ENCODE measurements around the gene ABHD6.

Gene ABHD6

GRCh38 chr3:58307639-58308215, 70.1 kb downstream of the ABHD6 start:
- Histone ChIP-seq H3K4me2 (ENCODE audit: low read depth, low read length, poor library complexity, severe bottlenecking) (peak overlapping the region; percentile 74), H4K20me1 (ENCODE audit: low read depth, low read length) (peaks cover 10% of the 10 kb centered on the region; the same call in 1 of the 2 replicates), H3K9me2 (replicated peaks; ENCODE audit: insufficient read depth, low read length) (no peaks in the 10 kb centered on the region), H3K9ac (ENCODE audit: low read length) (peak overlapping the region; percentile 83), H2AFZ (ENCODE audit: low read depth, low read length, severe bottlenecking) (no peak overlapping the region), H3K9me3 (ENCODE audit: insufficient read depth, low read length) (no peaks in the 10 kb centered on the region), H3F3A (ENCODE audit: insufficient read depth) (no peaks in the 10 kb centered on the region), H3K27me3 (ENCODE audit: low read length) (no peaks in the 10 kb centered on the region), H3K4me3 (ENCODE audit: insufficient read depth, low read length, poor library complexity, severe bottlenecking) (peak overlapping the region; percentile 93), H3K79me2 (ENCODE audit: insufficient read depth, low read length) (peaks cover 44% of the 10 kb centered on the region), H3K27ac (ENCODE audit: low read depth, low read length) (no peak overlapping the region), H3K36me3 (ENCODE audit: low read length) (0 out of 2 replicates have a peak, but pooled peaks cover 6% of the 10 kb centered on the region)
- no peak for TF ChIP-seq EZH2phosphoT487 (conservative IDR thresholded peaks at IDR 0.05; ENCODE audit: low read length)
- peak; percentile 47 for TF ChIP-seq CTCF (IDR thresholded peaks at IDR 0.05; ENCODE audit: insufficient read depth, low read length, poor library complexity, severe bottlenecking)

DNA sequence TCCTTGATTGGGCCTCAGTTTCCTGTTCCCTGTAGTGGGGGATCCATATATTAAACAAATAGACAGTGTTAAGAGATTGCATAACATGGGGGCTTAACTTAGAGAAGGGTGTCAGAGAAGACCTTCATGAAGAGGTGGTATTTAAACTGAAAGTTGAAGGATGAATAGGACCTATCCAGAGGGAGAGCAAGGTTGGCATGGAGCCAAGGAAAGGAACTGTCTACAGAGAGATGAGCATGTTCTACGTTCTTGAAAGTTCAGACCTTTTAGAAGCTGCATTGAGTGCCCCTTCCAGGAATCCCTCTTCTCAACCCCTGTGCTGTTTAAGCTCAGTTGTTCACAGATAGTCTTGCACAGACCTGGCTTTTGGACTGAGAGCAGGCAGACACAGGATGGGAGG, 71.1 kb downstream of the ABHD6 start:
- 0 out of 2 replicates have a peak overlapping the region, but pooled peaks have one; percentile 83 for H3K9ac ChIP-seq (ENCODE audit: low read length)
- H4K20me1 ChIP-seq (ENCODE audit: low read depth, low read length), result peaks cover 10% of the 10 kb centered on the region; the same call in 1 of the 2 replicates
- no peaks in the 10 kb centered on the region for H3F3A ChIP-seq (ENCODE audit: insufficient read depth)
- no peak overlapping the region for H3K4me2 ChIP-seq (ENCODE audit: low read depth, low read length, poor library complexity, severe bottlenecking)
- no peak overlapping the region for H3K27ac ChIP-seq (ENCODE audit: low read depth, low read length)
- peaks cover 8% of the 10 kb centered on the region; the same call in 1 of the 2 replicates for H3K36me3 ChIP-seq (ENCODE audit: low read length)
- peaks cover 51% of the 10 kb centered on the region for H3K79me2 ChIP-seq (ENCODE audit: insufficient read depth, low read length)
- H2AFZ ChIP-seq (ENCODE audit: low read depth, low read length, severe bottlenecking), result no peak overlapping the region
- TF ChIP-seq CTCF (IDR thresholded peaks at IDR 0.05; ENCODE audit: insufficient read depth, low read length, poor library complexity, severe bottlenecking), result no peak
- no peak for TF ChIP-seq EZH2phosphoT487 (conservative IDR thresholded peaks at IDR 0.05; ENCODE audit: low read length)
- no peaks in the 10 kb centered on the region for H3K9me3 ChIP-seq (ENCODE audit: insufficient read depth, low read length)
- no peaks in the 10 kb centered on the region for H3K27me3 ChIP-seq (ENCODE audit: low read length)
- no peaks in the 10 kb centered on the region for H3K9me2 ChIP-seq (replicated peaks; ENCODE audit: insufficient read depth, low read length)
- H3K4me3 ChIP-seq (ENCODE audit: insufficient read depth, low read length, poor library complexity, severe bottlenecking), result no peak overlapping the region

DNA sequence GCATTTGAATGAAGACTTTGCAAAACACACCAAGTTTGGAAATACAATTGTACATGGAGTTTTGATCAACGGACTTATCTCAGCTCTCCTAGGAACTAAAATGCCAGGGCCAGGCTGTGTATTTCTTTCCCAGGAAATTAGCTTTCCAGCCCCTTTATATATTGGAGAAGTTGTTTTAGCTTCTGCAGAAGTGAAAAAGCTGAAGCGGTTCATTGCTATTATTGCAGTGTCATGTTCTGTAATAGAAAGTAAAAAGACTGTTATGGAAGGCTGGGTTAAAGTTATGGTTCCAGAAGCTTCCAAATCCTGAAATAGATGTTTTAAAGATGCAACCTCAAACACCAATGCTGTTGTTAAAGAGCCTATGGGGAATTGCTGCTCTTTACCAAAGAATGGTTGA, 80.2 kb downstream of the ABHD6 start:
- H4K20me1 ChIP-seq (ENCODE audit: low read depth, low read length), result no peaks in the 10 kb centered on the region
- H3K36me3 ChIP-seq (ENCODE audit: low read length), result peaks cover 27% of the 10 kb centered on the region

More for the DNA sequence above, 80.2 kb downstream of the ABHD6 start:
- no peak overlapping the region for H3K27ac ChIP-seq (ENCODE audit: low read depth, low read length)
- H2AFZ ChIP-seq (ENCODE audit: low read depth, low read length, severe bottlenecking), result no peak overlapping the region
- no peak for TF ChIP-seq CTCF (IDR thresholded peaks at IDR 0.05; ENCODE audit: insufficient read depth, low read length, poor library complexity, severe bottlenecking)
- TF ChIP-seq EZH2phosphoT487 (conservative IDR thresholded peaks at IDR 0.05; ENCODE audit: low read length), result no peak
- no peaks in the 10 kb centered on the region for H3K27me3 ChIP-seq (ENCODE audit: low read length)
- peaks cover 16% of the 10 kb centered on the region for H3F3A ChIP-seq (ENCODE audit: insufficient read depth)
- no peak overlapping the region for H3K9ac ChIP-seq (ENCODE audit: low read length)
- H3K9me3 ChIP-seq (ENCODE audit: insufficient read depth, low read length), result no peaks in the 10 kb centered on the region
- H3K4me2 ChIP-seq (ENCODE audit: low read depth, low read length, poor library complexity, severe bottlenecking), result no peak overlapping the region
- H3K4me3 ChIP-seq (ENCODE audit: insufficient read depth, low read length, poor library complexity, severe bottlenecking), result no peak overlapping the region
- H3K9me2 ChIP-seq (replicated peaks; ENCODE audit: insufficient read depth, low read length), result no peaks in the 10 kb centered on the region
- peaks cover 16% of the 10 kb centered on the region; the same call in 1 of the 2 replicates for H3K79me2 ChIP-seq (ENCODE audit: insufficient read depth, low read length)

All from SU-DHL-6 (cell line).